Adrenal gland (tissue), 5 donors: ENCODE measurements around the gene OLA1.

Source experiments
- POLR2A ChIP-seq, 2 donors: fragments of 450-650 bp; IDR thresholded peaks; one replicate each; pipeline ENCODE4 v1.6.1; 2017; ENCODE audit warnings: antibody characterized with exemption in 2 of 2, mild to moderate bottlenecking in 2 of 2, moderate library complexity in 1 of 2
- TF ChIP-seq, protein P1 (sequence below), 6 experiments: fragments of 450-650 bp in 4 of 6; fragments of 200-600 bp in 2 of 6; sonication (generic) in 1 of 6; IDR thresholded peaks; 1 replicate in 5 of 6; 2 replicates in 1 of 6; pipeline versions ENCODE4 v1.5.1 to v1.8.0; 2016 to 2021; ENCODE audit warnings: antibody characterized with exemption in 6 of 6, mild to moderate bottlenecking in 2 of 6, moderate library complexity in 1 of 6
- donor health status: DM: no; HTN: no; CAD: no.

DNA sequence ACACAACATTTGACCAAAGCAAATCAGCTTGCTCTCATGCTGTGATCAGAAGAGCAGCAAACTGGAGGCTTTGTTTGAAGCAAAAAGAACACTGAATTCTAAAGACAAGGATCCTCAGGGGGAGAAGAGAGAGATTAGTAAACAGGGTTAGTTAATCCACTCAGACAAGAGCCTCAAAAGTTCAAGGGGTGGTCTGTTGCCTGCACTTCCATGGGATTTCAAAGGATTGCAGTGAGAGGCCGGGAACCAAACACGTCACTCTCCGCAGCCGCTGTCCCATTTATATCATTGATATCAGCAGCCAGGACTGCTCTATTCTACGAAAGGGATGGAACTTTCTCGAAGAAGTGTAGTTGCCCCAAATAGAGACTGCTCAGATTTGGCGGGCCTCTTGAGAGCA, 185.4 kb downstream of the OLA1 start:
- TF ChIP-seq, protein P1, sequence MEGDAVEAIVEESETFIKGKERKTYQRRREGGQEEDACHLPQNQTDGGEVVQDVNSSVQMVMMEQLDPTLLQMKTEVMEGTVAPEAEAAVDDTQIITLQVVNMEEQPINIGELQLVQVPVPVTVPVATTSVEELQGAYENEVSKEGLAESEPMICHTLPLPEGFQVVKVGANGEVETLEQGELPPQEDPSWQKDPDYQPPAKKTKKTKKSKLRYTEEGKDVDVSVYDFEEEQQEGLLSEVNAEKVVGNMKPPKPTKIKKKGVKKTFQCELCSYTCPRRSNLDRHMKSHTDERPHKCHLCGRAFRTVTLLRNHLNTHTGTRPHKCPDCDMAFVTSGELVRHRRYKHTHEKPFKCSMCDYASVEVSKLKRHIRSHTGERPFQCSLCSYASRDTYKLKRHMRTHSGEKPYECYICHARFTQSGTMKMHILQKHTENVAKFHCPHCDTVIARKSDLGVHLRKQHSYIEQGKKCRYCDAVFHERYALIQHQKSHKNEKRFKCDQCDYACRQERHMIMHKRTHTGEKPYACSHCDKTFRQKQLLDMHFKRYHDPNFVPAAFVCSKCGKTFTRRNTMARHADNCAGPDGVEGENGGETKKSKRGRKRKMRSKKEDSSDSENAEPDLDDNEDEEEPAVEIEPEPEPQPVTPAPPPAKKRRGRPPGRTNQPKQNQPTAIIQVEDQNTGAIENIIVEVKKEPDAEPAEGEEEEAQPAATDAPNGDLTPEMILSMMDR (IDR thresholded peaks at IDR 0.05), result no peak
- no peak for TF ChIP-seq POLR2A (IDR thresholded peaks at IDR 0.05)
